HG03139 (cell line): ENCODE measurements around the gene PAH.

Experiments used
- ATAC-seq: cut with Tn5 transposase; IDR thresholded peaks from one replicate; pipeline ENCODE4 v1.9.1; 2021; ENCODE audit not compliant: unreplicated experiment

PAH gene

GRCh38 chr12:102902093-102902492, 15.0 kb downstream of the PAH start:
- no peak for ATAC-seq

GRCh38 chr12:102900389-102900788, 16.7 kb downstream of the PAH start:
- no peak for ATAC-seq

GRCh38 chr12:102896067-102896466, 21.0 kb downstream of the PAH start:
- ATAC-seq, result no peak

GRCh38 chr12:102891756-102892155, 25.3 kb downstream of the PAH start:
- ATAC-seq, result no peak

GRCh38 chr12:102888511-102888910, 28.5 kb downstream of the PAH start:
- no peak for ATAC-seq

GRCh38 chr12:102885043-102885932, 31.8 kb downstream of the PAH start:
- no peak for ATAC-seq

GRCh38 chr12:102883204-102883799, 33.7 kb downstream of the PAH start:
- ATAC-seq, result no peak

- ATAC-seq, result no peak
Observed at GRCh38 chr12:102880783-102881182, 36.3 kb downstream of the PAH start.

GRCh38 chr12:102879144-102879763, 37.8 kb downstream of the PAH start:
- no peak for ATAC-seq

GRCh38 chr12:102876883-102877282, 40.2 kb downstream of the PAH start:
- ATAC-seq, result no peak

GRCh38 chr12:102874819-102875218, 42.2 kb downstream of the PAH start:
- no peak for ATAC-seq

- no peak for ATAC-seq
Observed at GRCh38 chr12:102873077-102873476, 44.0 kb downstream of the PAH start.

GRCh38 chr12:102871014-102871413, 46.0 kb downstream of the PAH start:
- no peak for ATAC-seq

- no peak for ATAC-seq
Observed at GRCh38 chr12:102869571-102869970, 47.5 kb downstream of the PAH start.

- no peak for ATAC-seq
Observed at GRCh38 chr12:102865821-102866615, 51.0 kb downstream of the PAH start.

- no peak for ATAC-seq
Observed at GRCh38 chr12:102862486-102862885, 54.6 kb downstream of the PAH start.

GRCh38 chr12:102851246-102851645, 65.8 kb downstream of the PAH start:
- ATAC-seq, result no peak

- ATAC-seq, result no peak
Observed at GRCh38 chr12:102849722-102850447, 67.2 kb downstream of the PAH start.

GRCh38 chr12:102848832-102849231, 68.2 kb downstream of the PAH start:
- ATAC-seq, result no peak

- ATAC-seq, result no peak
Observed at GRCh38 chr12:102847131-102847530, 69.9 kb downstream of the PAH start.
